ENCODE measurements around the gene TRAK1.

TRAK1 gene

DNA sequence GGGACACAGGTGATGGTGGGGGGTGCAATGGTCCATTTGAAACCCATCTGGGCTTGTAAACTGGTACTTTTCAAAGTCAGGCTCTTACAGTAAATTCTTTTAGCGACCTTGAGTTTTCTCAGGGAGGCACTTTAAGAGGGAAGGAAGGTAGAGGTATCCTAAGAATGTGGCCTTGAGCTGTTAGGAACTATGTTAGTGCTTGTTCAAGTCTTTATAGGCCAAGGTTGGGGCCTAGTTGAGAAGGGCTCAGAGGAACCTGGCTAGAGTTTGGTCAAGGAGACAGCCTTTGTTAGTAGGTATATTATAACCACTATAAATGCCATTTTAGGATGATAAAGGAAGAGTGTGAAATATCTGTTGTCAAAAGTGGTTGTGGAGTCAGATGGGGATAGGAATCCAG lies 184.1 kb downstream of the TRAK1 start:
- H3K9ac ChIP-seq (ENCODE audit: low read length): no peak overlapping the region
- H3K27ac ChIP-seq (ENCODE audit: low read length): no peak overlapping the region
- H3K9me3 ChIP-seq (ENCODE audit: insufficient read depth, low read length): no peaks in the 10 kb centered on the region; the same call in 1 of the 2 replicates
- no peak overlapping the region for H2AFZ ChIP-seq (ENCODE audit: low read depth, low read length)
- no peak overlapping the region for H3K4me2 ChIP-seq (ENCODE audit: low read length)
- H3K79me2 ChIP-seq (ENCODE audit: low read length): no peaks in the 10 kb centered on the region
- H3K4me3 ChIP-seq (ENCODE audit: low read length): no peak overlapping the region
- H3K27me3 ChIP-seq (ENCODE audit: low read depth, low read length): peaks cover 12% of the 10 kb centered on the region; the same call in 1 of the 2 replicates
- TF ChIP-seq EZH2phosphoT487 (IDR thresholded peaks at IDR 0.05; ENCODE audit: low read depth): no peak
- TF ChIP-seq, protein P1, sequence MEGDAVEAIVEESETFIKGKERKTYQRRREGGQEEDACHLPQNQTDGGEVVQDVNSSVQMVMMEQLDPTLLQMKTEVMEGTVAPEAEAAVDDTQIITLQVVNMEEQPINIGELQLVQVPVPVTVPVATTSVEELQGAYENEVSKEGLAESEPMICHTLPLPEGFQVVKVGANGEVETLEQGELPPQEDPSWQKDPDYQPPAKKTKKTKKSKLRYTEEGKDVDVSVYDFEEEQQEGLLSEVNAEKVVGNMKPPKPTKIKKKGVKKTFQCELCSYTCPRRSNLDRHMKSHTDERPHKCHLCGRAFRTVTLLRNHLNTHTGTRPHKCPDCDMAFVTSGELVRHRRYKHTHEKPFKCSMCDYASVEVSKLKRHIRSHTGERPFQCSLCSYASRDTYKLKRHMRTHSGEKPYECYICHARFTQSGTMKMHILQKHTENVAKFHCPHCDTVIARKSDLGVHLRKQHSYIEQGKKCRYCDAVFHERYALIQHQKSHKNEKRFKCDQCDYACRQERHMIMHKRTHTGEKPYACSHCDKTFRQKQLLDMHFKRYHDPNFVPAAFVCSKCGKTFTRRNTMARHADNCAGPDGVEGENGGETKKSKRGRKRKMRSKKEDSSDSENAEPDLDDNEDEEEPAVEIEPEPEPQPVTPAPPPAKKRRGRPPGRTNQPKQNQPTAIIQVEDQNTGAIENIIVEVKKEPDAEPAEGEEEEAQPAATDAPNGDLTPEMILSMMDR (IDR thresholded peaks at IDR 0.05; ENCODE audit: low read depth, low read length): no peak
- H4K20me1 ChIP-seq (ENCODE audit: insufficient read depth, low read length): no peaks in the 10 kb centered on the region
- peaks cover 7% of the 10 kb centered on the region for H3K4me1 ChIP-seq (ENCODE audit: low read length)
- H3K36me3 ChIP-seq (replicated peaks; ENCODE audit: low read depth, low read length): no peaks in the 10 kb centered on the region

Measured in OCI-LY3 (cell line).